Testis (tissue), 3 donors: ENCODE measurements around the gene ULK3. TPM values are rescaled to one million over a fixed set of nuclear protein-coding genes. Genes with fewer than 3 reads are reported as not detected.

Source experiments
- DNase-seq: peaks from one replicate; pipeline ENCODE4 v3.0.0-alpha.2; 2019
- H3K27ac ChIP-seq, 2 donors: fragments of 200-600 bp; sonication (generic); one replicate each; pipeline ENCODE4 v1.5.1; 2019
- H3K27me3 ChIP-seq: fragments of 200-600 bp; sonication (generic); one replicate; pipeline ENCODE4 v1.5.1; 2019
- H3K36me3 ChIP-seq: fragments of 200-600 bp; sonication (generic); one replicate; pipeline ENCODE4 v1.5.1; 2017; ENCODE audit warnings: low read depth; ENCODE audit errors: missing control alignments
- H3K4me1 ChIP-seq: fragments of 200-600 bp; sonication (generic); one replicate; pipeline ENCODE4 v1.5.1; 2019
- H3K4me3 ChIP-seq, 2 donors: fragments of 200-600 bp; sonication (generic); one replicate each; pipeline ENCODE4 v1.5.1; 2017 to 2019
- H3K9me3 ChIP-seq: fragments of 200-600 bp; sonication (generic); one replicate; pipeline ENCODE4 v1.5.1; 2017
- POLR2A ChIP-seq: fragments of 450-650 bp; IDR thresholded peaks from one replicate; pipeline ENCODE4 v1.6.1; 2017; ENCODE audit warnings: antibody characterized with exemption, mild to moderate bottlenecking, moderate library complexity
- WGBS, 2 donors: methylation state at CpG; one replicate each; pipeline ENCODE4 v1.1.5; 2018; 5-methylcytosine and 5-hydroxymethylcytosine counted together
- intact Hi-C: fragments of 100-400 bp; cut with DNase I; formaldehyde crosslinking; loops from one replicate; pipeline ENCODE4 v1.15.1; 2023; ENCODE audit warnings: low total_unique reads
- polyA plus RNA-seq: library from polyadenylated mRNA; stranded (reverse); fragments of 350-450 nt; fragmentation: Illumina TruSeq; extraction: RNeasy Lipid Tissue Mini Kit (QIAGEN cat#74804); gene quantifications from one replicate; pipeline ENCODE4 v1.2.3, GENCODE V29; 2014; ENCODE audit warnings: low read depth, low replicate concordance; ENCODE audit not compliant: insufficient read depth
- total RNA-seq, 2 donors: library from RNA; depleted of rRNA; stranded (reverse); fragments of >200 nt; gene quantifications; one replicate each; pipeline ENCODE4 v1.2.3, GENCODE V29; 2016
- TF ChIP-seq, protein P1 (sequence below), 3 experiments: fragments of 450-650 bp in 2 of 3; fragments of 200-600 bp in 1 of 3; sonication (generic) in 1 of 3; IDR thresholded peaks; one replicate each; pipeline ENCODE4 v1.5.1; 2016 to 2019; ENCODE audit warnings: antibody characterized with exemption in 3 of 3, mild to moderate bottlenecking in 2 of 3, moderate library complexity in 1 of 3

Gene ULK3
- total and polyA plus RNA-seq, 3 donors from 2014 or later: 27.0 to 78.5 (median 68.2) TPM

DNA sequence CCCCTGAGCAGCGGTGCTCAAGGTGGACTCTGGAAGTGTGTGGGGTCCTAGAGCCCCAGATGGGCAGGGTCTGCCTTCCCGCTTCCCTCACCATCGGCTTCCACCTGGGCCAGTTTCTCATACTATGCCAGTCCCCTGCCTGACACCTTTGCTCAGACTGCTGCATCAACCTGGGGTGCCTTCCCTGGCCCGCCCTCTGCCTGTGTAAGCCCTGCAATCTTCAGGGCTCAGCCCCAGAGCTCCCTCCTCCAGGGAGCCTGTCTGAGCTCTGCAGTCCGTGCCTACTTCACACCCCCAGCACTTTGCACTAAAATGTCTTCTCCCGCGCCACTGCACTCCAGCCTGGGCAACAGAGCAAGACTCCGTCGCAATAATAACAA is 48.0 kb downstream of the ULK3 start:
- H3K4me3 ChIP-seq: no peak overlapping the region
- DNase-seq: no peak
- no peak for TF ChIP-seq POLR2A
- TF ChIP-seq, protein P1, sequence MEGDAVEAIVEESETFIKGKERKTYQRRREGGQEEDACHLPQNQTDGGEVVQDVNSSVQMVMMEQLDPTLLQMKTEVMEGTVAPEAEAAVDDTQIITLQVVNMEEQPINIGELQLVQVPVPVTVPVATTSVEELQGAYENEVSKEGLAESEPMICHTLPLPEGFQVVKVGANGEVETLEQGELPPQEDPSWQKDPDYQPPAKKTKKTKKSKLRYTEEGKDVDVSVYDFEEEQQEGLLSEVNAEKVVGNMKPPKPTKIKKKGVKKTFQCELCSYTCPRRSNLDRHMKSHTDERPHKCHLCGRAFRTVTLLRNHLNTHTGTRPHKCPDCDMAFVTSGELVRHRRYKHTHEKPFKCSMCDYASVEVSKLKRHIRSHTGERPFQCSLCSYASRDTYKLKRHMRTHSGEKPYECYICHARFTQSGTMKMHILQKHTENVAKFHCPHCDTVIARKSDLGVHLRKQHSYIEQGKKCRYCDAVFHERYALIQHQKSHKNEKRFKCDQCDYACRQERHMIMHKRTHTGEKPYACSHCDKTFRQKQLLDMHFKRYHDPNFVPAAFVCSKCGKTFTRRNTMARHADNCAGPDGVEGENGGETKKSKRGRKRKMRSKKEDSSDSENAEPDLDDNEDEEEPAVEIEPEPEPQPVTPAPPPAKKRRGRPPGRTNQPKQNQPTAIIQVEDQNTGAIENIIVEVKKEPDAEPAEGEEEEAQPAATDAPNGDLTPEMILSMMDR (IDR thresholded peaks at IDR 0.05): no peak
- 95 to 97% methylated on average over 9 of the region's 9 CpGs for WGBS, 2 donors
- no peaks in the 10 kb centered on the region for H3K9me3 ChIP-seq
- no peaks in the 10 kb centered on the region for H3K27me3 ChIP-seq
- no peaks in the 10 kb centered on the region for H3K36me3 ChIP-seq
- no peak overlapping the region for H3K27ac ChIP-seq
- intact Hi-C loops: no loop called here
- H3K4me1 ChIP-seq: peaks cover 8% of the 10 kb centered on the region

DNA sequence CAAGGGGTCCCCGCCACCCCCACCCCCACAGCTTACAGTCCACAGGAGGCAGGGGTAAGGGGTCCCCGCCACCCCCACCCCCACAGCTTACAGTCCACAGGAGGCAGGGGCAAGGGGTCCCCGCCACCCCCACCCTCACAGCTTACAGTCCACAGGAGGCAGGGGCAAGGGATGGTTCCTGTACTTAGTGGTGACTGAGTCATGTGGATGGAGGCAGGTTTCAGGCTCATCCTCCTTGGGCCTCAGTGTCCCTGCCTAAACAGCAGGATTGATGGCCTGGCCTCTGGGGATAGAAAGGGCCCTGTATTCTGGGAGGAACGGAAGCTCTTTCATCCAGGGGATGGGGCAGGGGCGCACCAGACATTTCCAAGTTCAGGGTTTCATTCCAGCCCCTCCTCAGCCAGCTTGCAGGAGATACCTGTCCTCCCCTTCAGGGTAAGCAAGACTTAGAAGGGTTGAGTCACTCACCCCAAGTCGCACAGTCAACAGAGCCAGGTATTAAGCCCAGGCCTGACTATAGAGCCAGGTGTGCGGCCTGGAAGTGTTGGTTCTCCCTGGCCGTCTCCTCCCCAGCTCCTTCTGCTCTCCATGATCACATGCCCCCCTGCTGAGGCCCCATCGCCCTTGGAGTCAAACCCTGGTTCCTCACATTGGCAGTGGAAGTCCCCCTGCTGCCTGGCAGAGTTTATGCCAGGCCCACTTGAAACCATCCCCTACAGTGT is 48.5 kb downstream of the ULK3 start:
- WGBS, 2 donors: 80 to 94% methylated on average over 6 of the region's 9 CpGs
- intact Hi-C loops: no loop called here
- no peak overlapping the region for H3K27ac ChIP-seq
- no peak for DNase-seq
- no peaks in the 10 kb centered on the region for H3K36me3 ChIP-seq
- peaks cover 14% of the 10 kb centered on the region for H3K4me1 ChIP-seq
- H3K27me3 ChIP-seq: no peaks in the 10 kb centered on the region
- TF ChIP-seq, protein P1 (IDR thresholded peaks at IDR 0.05): no peak
- no peak for TF ChIP-seq POLR2A
- H3K4me3 ChIP-seq: no peak overlapping the region
- H3K9me3 ChIP-seq: no peaks in the 10 kb centered on the region

GRCh38 chr15:74793135-74794028 is 49.6 kb downstream of the ULK3 start:
- Histone ChIP-seq H3K27me3 (no peaks in the 10 kb centered on the region), H3K4me1 (peaks cover 17% of the 10 kb centered on the region), H3K27ac (no peak overlapping the region), H3K9me3 (no peaks in the 10 kb centered on the region), H3K36me3 (no peaks in the 10 kb centered on the region), H3K4me3 (no peak overlapping the region)
- intact Hi-C loops: no loop called here
- 85 to 88% methylated on average over 7 to 12 of the region's 12 CpGs for WGBS, 2 donors
- DNase-seq: no peak
- TF ChIP-seq, protein P1 (IDR thresholded peaks at IDR 0.05): no peak
- no peak for TF ChIP-seq POLR2A

DNA sequence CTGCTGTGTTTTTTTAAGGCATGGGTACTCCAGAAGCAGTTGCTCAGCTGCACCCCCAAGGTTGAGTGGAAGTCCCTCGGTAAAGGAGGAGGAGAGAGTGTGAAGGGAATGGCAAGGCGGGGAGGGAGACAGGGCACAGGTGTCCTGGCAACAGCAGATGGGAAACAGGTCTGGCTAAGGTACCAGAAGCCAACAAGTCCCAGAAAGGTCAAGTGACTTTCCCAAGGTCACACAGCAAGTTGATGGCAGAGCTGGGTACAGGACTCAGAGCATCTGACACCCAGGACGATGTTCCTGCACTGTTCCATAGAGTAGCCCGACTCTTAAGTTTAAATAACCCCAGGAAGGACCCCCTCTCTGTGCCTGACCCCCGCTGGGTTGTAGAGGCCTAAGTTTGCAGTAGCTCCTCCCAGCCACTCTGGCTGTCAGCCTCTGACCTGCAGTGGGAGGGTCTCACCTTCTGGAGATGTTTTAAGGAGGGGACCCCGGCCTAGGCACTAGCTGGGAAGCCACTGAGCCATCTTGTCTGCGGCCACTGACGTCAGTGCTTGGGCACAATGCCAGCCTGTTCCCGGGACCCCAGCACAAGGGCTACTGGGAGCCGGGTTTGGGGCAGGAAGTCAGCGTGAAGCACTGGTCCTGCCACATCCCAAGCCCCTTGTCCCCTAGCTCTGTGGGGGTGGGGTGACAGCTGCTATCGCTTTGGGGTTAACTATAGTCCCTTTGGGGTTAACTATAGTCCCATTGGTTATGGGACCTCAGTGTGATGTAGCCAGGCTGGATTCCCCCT is 50.5 kb downstream of the ULK3 start:
- Histone ChIP-seq H3K4me3 (no peak overlapping the region), H3K27ac (no peak overlapping the region), H3K9me3 (no peaks in the 10 kb centered on the region), H3K4me1 (peaks cover 22% of the 10 kb centered on the region), H3K27me3 (no peaks in the 10 kb centered on the region), H3K36me3 (no peaks in the 10 kb centered on the region)
- TF ChIP-seq, protein P1 (IDR thresholded peaks at IDR 0.05): no peak
- DNase-seq: no peak
- intact Hi-C loops: no loop called here
- 84 to 87% methylated on average over 7 to 12 of the region's 12 CpGs for WGBS, 2 donors
